ENCODE measurements around the gene SMPDL3A. TPM values are rescaled to one million over a fixed set of nuclear protein-coding genes. Genes with fewer than 3 reads are reported as not detected.
A peak's percentile ranks its signal among the peaks of the same experiment; 100 is the strongest.

The SMPDL3A gene
- total RNA-seq, 1 donor from 2014 or later, result 3.5 TPM

- DNase-seq (ENCODE audit: low read depth), result no peak
- TF ChIP-seq CTCF (conservative IDR thresholded peaks at IDR 0.05; ENCODE audit: low read depth, low read length), result no peak
- no peak overlapping the region for H3K4me3 ChIP-seq (ENCODE audit: low read depth, low read length)
These were observed 3.2 kb upstream of the SMPDL3A start for GRCh38 chr6:122785891-122786290.

GRCh38 chr6:122787721-122788120, 1.3 kb upstream of the SMPDL3A start:
- H3K4me3 ChIP-seq (ENCODE audit: low read depth, low read length), result no peak overlapping the region
- TF ChIP-seq CTCF (conservative IDR thresholded peaks at IDR 0.05; ENCODE audit: low read depth, low read length), result no peak

GRCh38 chr6:122788208-122788607, 850 bp upstream of the SMPDL3A start:
- H3K4me3 ChIP-seq (ENCODE audit: low read depth, low read length), result peak overlapping the region; percentile 74
- TF ChIP-seq CTCF (conservative IDR thresholded peaks at IDR 0.05; ENCODE audit: low read depth, low read length), result no peak
- DNase-seq (ENCODE audit: low read depth), result no peak

More at GRCh38 chr6:122787721-122788120, 1.3 kb upstream of the SMPDL3A start:
- no peak for DNase-seq (ENCODE audit: low read depth)

DNA sequence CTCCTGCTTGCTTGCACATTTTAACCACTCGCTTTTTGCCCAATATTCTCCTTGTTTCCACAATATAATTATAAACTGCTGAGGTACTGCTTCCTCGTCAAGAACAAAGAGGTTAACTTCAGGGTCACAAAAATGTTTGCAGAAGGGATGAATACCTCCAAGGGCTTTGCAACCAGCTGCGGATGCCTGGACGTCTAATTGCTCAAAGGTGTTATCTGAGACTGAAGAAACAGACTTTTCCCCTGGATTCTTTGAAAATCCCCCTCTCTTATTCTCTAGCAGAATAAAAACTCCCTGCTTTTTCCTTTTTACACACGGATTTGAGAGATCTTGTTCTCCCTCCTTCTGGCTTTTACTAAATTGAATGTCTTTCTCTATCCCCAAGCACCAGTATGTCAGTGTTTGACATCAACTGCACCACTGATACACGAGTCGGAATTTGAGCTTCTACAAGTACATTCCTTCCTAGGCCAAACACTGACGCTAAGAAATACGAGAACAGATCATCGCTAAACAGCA, 336 bp upstream of the SMPDL3A start:
- DNase-seq (ENCODE audit: low read depth), result no peak

DNA sequence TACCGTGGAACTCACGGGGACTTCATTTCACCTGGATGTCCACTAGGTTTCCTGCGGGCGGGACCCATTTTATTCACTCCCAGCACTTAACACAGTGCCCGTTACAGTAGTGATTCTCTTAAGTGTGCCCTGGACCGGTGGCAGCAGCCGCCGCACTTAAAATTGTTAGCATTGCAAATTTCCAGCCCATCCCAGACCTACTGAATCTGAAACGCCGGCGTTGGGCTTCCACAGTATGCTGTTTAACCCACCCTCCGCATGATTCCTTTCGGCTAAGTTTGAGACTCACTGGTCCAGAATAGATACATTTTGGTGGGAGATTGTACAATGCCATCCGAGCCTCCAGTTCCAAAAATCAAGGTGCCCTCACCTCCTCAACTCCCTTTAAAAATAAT, 967 bp downstream of the SMPDL3A start:
- peak overlapping the region; percentile 74 for H3K4me3 ChIP-seq (ENCODE audit: low read depth, low read length)
- DNase-seq (ENCODE audit: low read depth), result no peak
- no peak for TF ChIP-seq CTCF (conservative IDR thresholded peaks at IDR 0.05; ENCODE audit: low read depth, low read length)

More for the DNA sequence above, 336 bp upstream of the SMPDL3A start:
- H3K4me3 ChIP-seq (ENCODE audit: low read depth, low read length), result peak overlapping the region; percentile 74
- TF ChIP-seq CTCF (conservative IDR thresholded peaks at IDR 0.05; ENCODE audit: low read depth, low read length), result no peak

DNA sequence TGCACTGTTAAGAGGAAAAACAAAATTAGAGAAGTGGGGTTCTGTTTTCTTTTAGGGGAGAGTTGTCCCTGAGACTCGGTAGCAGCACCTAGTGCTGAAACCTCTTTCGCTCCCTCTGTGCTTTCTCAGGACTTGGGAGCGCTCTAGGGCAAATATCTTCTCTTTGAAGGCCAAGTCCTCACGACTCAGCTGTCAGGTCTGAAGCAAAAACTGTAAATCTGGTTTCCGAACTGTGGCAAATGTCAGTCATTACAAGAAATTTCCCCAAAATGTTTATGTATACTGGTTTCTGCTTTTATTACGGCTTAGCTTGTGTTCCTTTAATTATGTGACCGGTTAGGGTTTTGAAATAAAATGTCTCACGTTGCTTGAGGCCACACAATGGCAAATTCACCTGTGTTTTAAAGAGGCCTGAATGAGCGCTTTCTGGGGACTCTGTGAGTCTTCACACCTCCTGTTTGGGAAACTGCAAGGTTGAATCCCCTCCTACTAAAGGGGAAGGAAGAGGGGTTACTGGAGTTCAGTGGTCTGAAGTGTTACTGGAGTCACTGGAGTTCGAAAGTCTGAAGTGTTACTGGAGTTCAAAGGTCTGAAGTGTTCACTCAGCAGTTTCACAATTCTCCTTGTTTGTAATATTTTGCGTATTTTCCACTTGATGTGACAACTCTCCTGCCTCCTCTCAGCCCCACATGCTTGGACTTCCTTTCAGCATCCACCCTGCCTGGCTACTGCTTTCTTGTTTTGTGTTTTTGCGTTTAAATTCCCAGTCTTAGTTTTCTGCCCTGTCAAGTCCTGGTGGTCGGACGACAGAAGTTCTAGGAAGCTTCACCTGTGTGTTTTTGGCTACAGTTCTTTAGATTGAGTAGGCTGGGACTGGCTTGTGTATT, 1.6 kb downstream of the SMPDL3A start:
- peak overlapping the region; percentile 74 for H3K4me3 ChIP-seq (ENCODE audit: low read depth, low read length)
- peak; percentile 9 for TF ChIP-seq CTCF (conservative IDR thresholded peaks at IDR 0.05; ENCODE audit: low read depth, low read length)
- DNase-seq (ENCODE audit: low read depth), result no peak
